DOHH2 (cell line): Measurements from ENCODE around the gene XAF1.

Source experiments
- H3F3A ChIP-seq: fragments of 200-600 bp; sonication (generic), shearing (Covaris generic); 2 replicates; pipeline ENCODE4 v1.6.0; 2016; ENCODE audit warnings: antibody characterized with exemption, mild to moderate bottlenecking; ENCODE audit not compliant: control insufficient read depth, insufficient read depth
- H3K27ac ChIP-seq: fragments of 200-600 bp; sonication (generic); 2 replicates; pipeline ENCODE4 v1.5.1; 2014; ENCODE audit warnings: low read depth, mild to moderate bottlenecking, low read length, moderate library complexity
- H3K27me3 ChIP-seq: fragments of 200-600 bp; sonication (generic); 2 replicates; pipeline ENCODE4 v1.6.1; 2014; ENCODE audit warnings: mild to moderate bottlenecking, low read length, mixed read lengths; ENCODE audit not compliant: control insufficient read depth
- H3K36me3 ChIP-seq: fragments of 200-600 bp; sonication (generic); 2 replicates; pipeline ENCODE4 v1.6.1; 2014; ENCODE audit warnings: mild to moderate bottlenecking, low read length, moderate library complexity, mixed read lengths; ENCODE audit not compliant: control insufficient read depth
- H3K4me1 ChIP-seq: fragments of 200-600 bp; sonication (generic); 2 replicates; pipeline ENCODE4 v1.6.1; 2014; ENCODE audit warnings: mild to moderate bottlenecking, low read length, mixed read lengths; ENCODE audit not compliant: control insufficient read depth
- H3K4me2 ChIP-seq: fragments of 200-600 bp; sonication (generic); 2 replicates; pipeline ENCODE4 v1.6.0; 2014; ENCODE audit warnings: mild to moderate bottlenecking, low read length, moderate library complexity
- H3K4me3 ChIP-seq: fragments of 200-600 bp; sonication (generic); 2 replicates; pipeline ENCODE4 v1.5.1; 2014; ENCODE audit warnings: mild to moderate bottlenecking, low read length, mixed read lengths
- H3K79me2 ChIP-seq: fragments of 200-600 bp; sonication (generic); 2 replicates; pipeline ENCODE4 v1.6.1; 2014; ENCODE audit warnings: mild to moderate bottlenecking, low read length, mixed read lengths; ENCODE audit not compliant: control insufficient read depth
- H3K9me2 ChIP-seq: fragments of 200-600 bp; sonication (generic); replicated peaks from 2 replicates; pipeline ENCODE4 v1.6.1; 2014; ENCODE audit warnings: mild to moderate bottlenecking, low read length, mixed read lengths; ENCODE audit not compliant: control insufficient read depth
- H3K9me3 ChIP-seq: fragments of 200-600 bp; sonication (generic); 2 replicates; pipeline ENCODE4 v1.6.1; 2014; ENCODE audit warnings: antibody characterized with exemption, low read length, mixed read lengths; ENCODE audit not compliant: control insufficient read depth, insufficient read depth
- H4K20me1 ChIP-seq: fragments of 200-600 bp; sonication (generic); 2 replicates; pipeline ENCODE4 v1.6.0; 2014; ENCODE audit warnings: low read depth, mild to moderate bottlenecking, antibody characterized with exemption, low read length, moderate library complexity; ENCODE audit not compliant: control insufficient read depth, insufficient read depth
- EZH2phosphoT487 ChIP-seq: fragments of 200-600 bp; sonication (generic); IDR thresholded peaks from 2 replicates; pipeline ENCODE4 v1.6.1; 2017; ENCODE audit warnings: borderline replicate concordance, mild to moderate bottlenecking, antibody characterized with exemption, low read length, moderate library complexity, mixed read lengths
- TF ChIP-seq, protein P1 (sequence below): fragments of 200-600 bp; sonication (generic); IDR thresholded peaks from one replicate; pipeline ENCODE4 v1.5.1; 2014; ENCODE audit warnings: antibody characterized with exemption, mild to moderate bottlenecking, low read depth, low read length; ENCODE audit not compliant: poor library complexity, severe bottlenecking

XAF1 gene

DNA sequence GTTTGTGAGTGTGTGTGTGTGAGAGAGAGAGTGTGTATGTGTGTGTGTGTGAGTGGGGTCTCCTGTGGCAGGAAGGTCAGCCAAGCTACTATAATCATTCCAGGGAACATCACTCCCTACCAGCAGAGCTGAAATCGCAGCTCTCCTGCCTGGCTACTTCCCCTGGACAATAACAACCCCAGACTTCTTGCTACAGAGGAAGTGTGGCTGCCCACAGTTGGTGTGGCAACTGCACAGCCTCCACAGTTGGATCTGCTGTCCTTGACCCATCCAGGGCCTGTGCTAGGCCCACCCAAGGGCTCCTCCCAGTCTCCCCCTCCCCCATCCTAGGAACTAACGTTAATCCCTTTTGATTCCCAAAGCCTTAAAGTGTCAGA, 44.2 kb upstream of the XAF1 start:
- Histone ChIP-seq H3K36me3 (no peaks in the 10 kb centered on the region), H3K79me2 (no peaks in the 10 kb centered on the region), H3K9me3 (no peaks in the 10 kb centered on the region), H3K27ac (no peak overlapping the region), H3F3A (no peaks in the 10 kb centered on the region), H3K4me1 (no peaks in the 10 kb centered on the region), H4K20me1 (no peaks in the 10 kb centered on the region), H3K4me3 (no peak overlapping the region), H3K9me2 (no peaks in the 10 kb centered on the region), H3K4me2 (no peak overlapping the region), H3K27me3 (no peaks in the 10 kb centered on the region; the same call in 1 of the 2 replicates)
- TF ChIP-seq, protein P1, sequence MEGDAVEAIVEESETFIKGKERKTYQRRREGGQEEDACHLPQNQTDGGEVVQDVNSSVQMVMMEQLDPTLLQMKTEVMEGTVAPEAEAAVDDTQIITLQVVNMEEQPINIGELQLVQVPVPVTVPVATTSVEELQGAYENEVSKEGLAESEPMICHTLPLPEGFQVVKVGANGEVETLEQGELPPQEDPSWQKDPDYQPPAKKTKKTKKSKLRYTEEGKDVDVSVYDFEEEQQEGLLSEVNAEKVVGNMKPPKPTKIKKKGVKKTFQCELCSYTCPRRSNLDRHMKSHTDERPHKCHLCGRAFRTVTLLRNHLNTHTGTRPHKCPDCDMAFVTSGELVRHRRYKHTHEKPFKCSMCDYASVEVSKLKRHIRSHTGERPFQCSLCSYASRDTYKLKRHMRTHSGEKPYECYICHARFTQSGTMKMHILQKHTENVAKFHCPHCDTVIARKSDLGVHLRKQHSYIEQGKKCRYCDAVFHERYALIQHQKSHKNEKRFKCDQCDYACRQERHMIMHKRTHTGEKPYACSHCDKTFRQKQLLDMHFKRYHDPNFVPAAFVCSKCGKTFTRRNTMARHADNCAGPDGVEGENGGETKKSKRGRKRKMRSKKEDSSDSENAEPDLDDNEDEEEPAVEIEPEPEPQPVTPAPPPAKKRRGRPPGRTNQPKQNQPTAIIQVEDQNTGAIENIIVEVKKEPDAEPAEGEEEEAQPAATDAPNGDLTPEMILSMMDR, result no peak
- no peak for TF ChIP-seq EZH2phosphoT487

DNA sequence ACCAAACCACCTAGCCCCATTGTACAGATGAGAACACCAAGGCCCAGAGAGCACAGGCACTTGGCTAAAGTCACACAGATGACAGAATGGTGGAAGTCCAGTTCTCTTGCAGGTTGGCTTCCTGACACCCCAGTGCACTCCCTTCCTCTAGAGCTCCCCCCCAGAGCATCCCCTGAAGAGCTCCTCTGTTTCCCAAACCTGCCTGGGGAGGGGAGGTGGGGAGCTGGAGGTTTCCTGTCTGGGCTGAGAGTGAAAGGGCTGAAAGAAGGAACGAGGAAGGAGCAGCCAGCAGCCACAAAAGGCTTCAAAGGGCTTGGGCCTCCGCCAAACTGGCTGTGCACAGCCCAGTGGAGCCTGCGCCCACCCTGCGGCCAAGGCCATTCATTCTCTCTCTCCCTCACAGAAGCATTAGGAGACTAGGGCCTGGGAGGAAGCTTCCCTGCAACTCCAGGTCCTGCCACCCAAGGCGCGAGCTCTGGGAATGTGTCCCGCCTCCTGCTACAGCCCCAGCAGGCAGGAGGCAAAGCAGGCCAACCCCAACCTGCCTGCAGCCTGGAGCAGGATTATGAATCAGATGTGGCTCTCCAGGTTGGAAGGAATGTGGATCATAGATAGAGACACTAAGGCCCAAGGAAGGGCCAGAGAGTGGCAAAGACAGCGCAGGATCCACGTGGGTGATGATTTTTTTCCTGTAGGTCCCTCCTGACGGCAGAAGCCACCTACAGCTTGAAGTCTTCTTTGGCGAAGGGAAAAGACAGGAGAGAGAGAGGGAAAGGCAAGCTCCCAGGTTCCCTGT, 43.6 kb upstream of the XAF1 start:
- no peak overlapping the region for H3K4me3 ChIP-seq
- no peak overlapping the region for H3K27ac ChIP-seq

DNA sequence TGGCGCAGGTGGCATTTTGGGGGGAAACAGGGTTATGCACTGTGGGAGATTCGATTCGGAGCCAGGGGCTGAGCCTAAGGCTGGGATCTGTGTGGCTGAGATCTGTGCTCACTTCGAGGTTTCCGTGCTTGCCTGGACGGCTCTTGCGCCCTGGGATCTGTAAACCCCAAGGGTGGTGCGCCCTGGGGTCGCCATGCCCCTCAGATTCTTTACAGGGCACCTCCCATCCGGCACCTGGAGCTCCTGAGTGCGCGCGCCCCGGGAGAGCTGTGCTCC, 43.1 kb upstream of the XAF1 start:
- Histone ChIP-seq H3K27ac (no peak overlapping the region), H3K4me3 (no peak overlapping the region), H3K79me2 (no peaks in the 10 kb centered on the region), H3K36me3 (no peaks in the 10 kb centered on the region), H3K4me2 (no peak overlapping the region), H3K9me3 (no peaks in the 10 kb centered on the region), H3K27me3 (no peaks in the 10 kb centered on the region; the same call in 1 of the 2 replicates), H3K4me1 (no peaks in the 10 kb centered on the region), H3F3A (no peaks in the 10 kb centered on the region), H3K9me2 (no peaks in the 10 kb centered on the region), H4K20me1 (no peaks in the 10 kb centered on the region)
- TF ChIP-seq, protein P1, result no peak
- no peak for TF ChIP-seq EZH2phosphoT487

More for the DNA sequence above, 43.6 kb upstream of the XAF1 start:
- H3K4me1 ChIP-seq, result no peaks in the 10 kb centered on the region
- TF ChIP-seq, protein P1, result no peak
- TF ChIP-seq EZH2phosphoT487, result no peak
- no peaks in the 10 kb centered on the region for H3F3A ChIP-seq
- no peaks in the 10 kb centered on the region for H3K9me3 ChIP-seq
- H3K9me2 ChIP-seq, result no peaks in the 10 kb centered on the region
- no peaks in the 10 kb centered on the region for H4K20me1 ChIP-seq
- H3K4me2 ChIP-seq, result no peak overlapping the region
- H3K79me2 ChIP-seq, result no peaks in the 10 kb centered on the region
- no peaks in the 10 kb centered on the region for H3K36me3 ChIP-seq
- H3K27me3 ChIP-seq, result no peaks in the 10 kb centered on the region; the same call in 1 of the 2 replicates
